Hepatocyte (in vitro differentiated cells): ENCODE measurements around the gene FOXN3. TPM values are rescaled to one million over a fixed set of nuclear protein-coding genes. Genes with fewer than 3 reads are reported as not detected.

Experiments
- DNase-seq: peaks from one replicate; pipeline ENCODE4 v3.0.0-alpha.2; 2016; ENCODE audit warnings: low spot score
- H2AFZ ChIP-seq: fragments of 200-600 bp; sonication (generic); 2 replicates; pipeline ENCODE4 v1.6.0; 2016; ENCODE audit warnings: antibody characterized with exemption, mild to moderate bottlenecking
- H3K27ac ChIP-seq: fragments of 200-600 bp; sonication (generic); 2 replicates; pipeline ENCODE4 v1.5.1; 2016; ENCODE audit warnings: mild to moderate bottlenecking
- H3K27me3 ChIP-seq: fragments of 200-600 bp; sonication (generic); 2 replicates; pipeline ENCODE4 v1.6.1; 2016
- H3K36me3 ChIP-seq: fragments of 200-600 bp; sonication (generic); replicated peaks from 2 replicates; pipeline ENCODE4 v1.5.1; 2016; ENCODE audit warnings: low read depth; ENCODE audit not compliant: insufficient read depth
- H3K4me1 ChIP-seq: fragments of 200-600 bp; sonication (generic); 2 replicates; pipeline ENCODE4 v1.5.1; 2016; ENCODE audit warnings: mild to moderate bottlenecking, moderate library complexity; ENCODE audit not compliant: insufficient read depth
- H3K4me2 ChIP-seq: fragments of 200-600 bp; sonication (generic); 2 replicates; pipeline ENCODE4 v1.6.0; 2016
- H3K4me3 ChIP-seq: fragments of 200-600 bp; sonication (generic); 2 replicates; pipeline ENCODE4 v1.5.1; 2016; ENCODE audit warnings: mild to moderate bottlenecking
- H3K79me2 ChIP-seq: fragments of 200-600 bp; sonication (generic); 2 replicates; pipeline ENCODE4 v1.6.0; 2017; ENCODE audit warnings: mild to moderate bottlenecking
- H3K9me2 ChIP-seq: fragments of 200-600 bp; sonication (generic); replicated peaks from 2 replicates; pipeline ENCODE4 v1.6.0; 2017; ENCODE audit warnings: mild to moderate bottlenecking; ENCODE audit not compliant: insufficient read depth
- H3K9me3 ChIP-seq: fragments of 200-600 bp; sonication (generic); 2 replicates; pipeline ENCODE4 v1.5.1; 2016; ENCODE audit warnings: low read depth, mild to moderate bottlenecking
- H4K20me1 ChIP-seq: fragments of 200-600 bp; sonication (generic); 2 replicates; pipeline ENCODE4 v1.6.0; 2016; ENCODE audit warnings: mild to moderate bottlenecking; ENCODE audit not compliant: insufficient read depth, poor library complexity, severe bottlenecking
- CTCF ChIP-seq: fragments of 200-600 bp; sonication (generic); IDR thresholded peaks from 2 replicates; pipeline ENCODE4 v1.5.1; 2016; ENCODE audit warnings: antibody characterized with exemption, mild to moderate bottlenecking; ENCODE audit not compliant: poor library complexity
- EZH2 ChIP-seq: fragments of 200-600 bp; sonication (generic); IDR thresholded peaks from 2 replicates; pipeline ENCODE4 v1.6.1; 2016; ENCODE audit warnings: antibody characterized with exemption, mild to moderate bottlenecking, borderline replicate concordance
- EZH2phosphoT487 ChIP-seq: fragments of 200-600 bp; sonication (generic); IDR thresholded peaks from one replicate; pipeline ENCODE4 v1.6.1; 2018; ENCODE audit warnings: antibody characterized with exemption, mild to moderate bottlenecking, low read depth, moderate library complexity; ENCODE audit not compliant: unreplicated experiment, severe bottlenecking
- WGBS: methylation state at CpG from one replicate; pipeline ENCODE4 v1.1.6; 2016; ENCODE audit warnings: low lambda C conversion rate; ENCODE audit errors: missing lambda C conversion rate; 5-methylcytosine and 5-hydroxymethylcytosine counted together
- polyA plus RNA-seq: library from polyadenylated mRNA; unstranded; fragments of >200 nt; fragmentation: Nextera tagmentation; extraction: Ambion mirVana; gene quantifications from 2 replicates; pipeline ENCODE4 v1.2.1, GENCODE V29; 2016
- total RNA-seq: library from RNA; depleted of rRNA; stranded (reverse); fragments of >200 nt; gene quantifications from 2 replicates; pipeline ENCODE4 v1.2.3, GENCODE V29; 2014

FOXN3 gene
- total and polyA plus RNA-seq, 2 experiments from 2014 or later = 42.2 to 47.6 TPM

- no peaks in the 10 kb centered on the region for H3K36me3 ChIP-seq
- no peaks in the 10 kb centered on the region for H3K27me3 ChIP-seq
- no peaks in the 10 kb centered on the region for H3K9me2 ChIP-seq
- H3K27ac ChIP-seq = no peak overlapping the region
- DNase-seq = no peak
- no peaks in the 10 kb centered on the region for H3K79me2 ChIP-seq
- 60% methylated on average over 5 of the region's 5 CpGs for WGBS
- peaks cover 8% of the 10 kb centered on the region for H3K9me3 ChIP-seq
- no peak overlapping the region for H3K4me3 ChIP-seq
- no peak overlapping the region for H3K4me2 ChIP-seq
- H4K20me1 ChIP-seq = no peaks in the 10 kb centered on the region
- TF ChIP-seq CTCF (no peak), EZH2phosphoT487 (no peak), EZH2 (no peak)
- H3K4me1 ChIP-seq = no peaks in the 10 kb centered on the region
- H2AFZ ChIP-seq = no peak overlapping the region
Measured at GRCh38 chr14:89140326-89140725, 276.7 kb downstream of the FOXN3 start.

GRCh38 chr14:89139404-89140247 is 277.4 kb downstream of the FOXN3 start:
- no peak overlapping the region for H2AFZ ChIP-seq
- H3K9me3 ChIP-seq = peaks cover 8% of the 10 kb centered on the region
- H3K36me3 ChIP-seq = no peaks in the 10 kb centered on the region
- no peaks in the 10 kb centered on the region for H3K4me1 ChIP-seq
- no peak overlapping the region for H3K4me2 ChIP-seq
- no peaks in the 10 kb centered on the region for H4K20me1 ChIP-seq
- no peak for DNase-seq
- H3K27ac ChIP-seq = no peak overlapping the region
- TF ChIP-seq EZH2phosphoT487 = no peak
- no peak for TF ChIP-seq EZH2
- TF ChIP-seq CTCF = no peak
- H3K9me2 ChIP-seq = no peaks in the 10 kb centered on the region
- H3K79me2 ChIP-seq = no peaks in the 10 kb centered on the region
- 54% methylated on average over 14 of the region's 14 CpGs for WGBS
- no peak overlapping the region for H3K4me3 ChIP-seq
- no peaks in the 10 kb centered on the region for H3K27me3 ChIP-seq

- TF ChIP-seq EZH2phosphoT487 = no peak
- TF ChIP-seq CTCF = no peak
- no peak for TF ChIP-seq EZH2
- Histone ChIP-seq H3K27me3 (no peaks in the 10 kb centered on the region), H4K20me1 (no peaks in the 10 kb centered on the region), H3K9me3 (peaks cover 8% of the 10 kb centered on the region), H3K79me2 (no peaks in the 10 kb centered on the region), H2AFZ (no peak overlapping the region), H3K9me2 (no peaks in the 10 kb centered on the region), H3K36me3 (no peaks in the 10 kb centered on the region), H3K4me1 (no peaks in the 10 kb centered on the region), H3K4me3 (no peak overlapping the region), H3K27ac (no peak overlapping the region), H3K4me2 (no peak overlapping the region)
- 83% methylated on average over 6 of the region's 7 CpGs for WGBS
- DNase-seq = no peak
Measured at GRCh38 chr14:89138846-89139245, 278.2 kb downstream of the FOXN3 start.
